ENCODE results near the gene ADGRG6.

- TF ChIP-seq, protein P1, sequence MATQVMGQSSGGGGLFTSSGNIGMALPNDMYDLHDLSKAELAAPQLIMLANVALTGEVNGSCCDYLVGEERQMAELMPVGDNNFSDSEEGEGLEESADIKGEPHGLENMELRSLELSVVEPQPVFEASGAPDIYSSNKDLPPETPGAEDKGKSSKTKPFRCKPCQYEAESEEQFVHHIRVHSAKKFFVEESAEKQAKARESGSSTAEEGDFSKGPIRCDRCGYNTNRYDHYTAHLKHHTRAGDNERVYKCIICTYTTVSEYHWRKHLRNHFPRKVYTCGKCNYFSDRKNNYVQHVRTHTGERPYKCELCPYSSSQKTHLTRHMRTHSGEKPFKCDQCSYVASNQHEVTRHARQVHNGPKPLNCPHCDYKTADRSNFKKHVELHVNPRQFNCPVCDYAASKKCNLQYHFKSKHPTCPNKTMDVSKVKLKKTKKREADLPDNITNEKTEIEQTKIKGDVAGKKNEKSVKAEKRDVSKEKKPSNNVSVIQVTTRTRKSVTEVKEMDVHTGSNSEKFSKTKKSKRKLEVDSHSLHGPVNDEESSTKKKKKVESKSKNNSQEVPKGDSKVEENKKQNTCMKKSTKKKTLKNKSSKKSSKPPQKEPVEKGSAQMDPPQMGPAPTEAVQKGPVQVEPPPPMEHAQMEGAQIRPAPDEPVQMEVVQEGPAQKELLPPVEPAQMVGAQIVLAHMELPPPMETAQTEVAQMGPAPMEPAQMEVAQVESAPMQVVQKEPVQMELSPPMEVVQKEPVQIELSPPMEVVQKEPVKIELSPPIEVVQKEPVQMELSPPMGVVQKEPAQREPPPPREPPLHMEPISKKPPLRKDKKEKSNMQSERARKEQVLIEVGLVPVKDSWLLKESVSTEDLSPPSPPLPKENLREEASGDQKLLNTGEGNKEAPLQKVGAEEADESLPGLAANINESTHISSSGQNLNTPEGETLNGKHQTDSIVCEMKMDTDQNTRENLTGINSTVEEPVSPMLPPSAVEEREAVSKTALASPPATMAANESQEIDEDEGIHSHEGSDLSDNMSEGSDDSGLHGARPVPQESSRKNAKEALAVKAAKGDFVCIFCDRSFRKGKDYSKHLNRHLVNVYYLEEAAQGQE (IDR thresholded peaks at IDR 0.05), result no peak
- TF ChIP-seq MAX (IDR thresholded peaks at IDR 0.05), result no peak
- TF ChIP-seq, protein P2, sequence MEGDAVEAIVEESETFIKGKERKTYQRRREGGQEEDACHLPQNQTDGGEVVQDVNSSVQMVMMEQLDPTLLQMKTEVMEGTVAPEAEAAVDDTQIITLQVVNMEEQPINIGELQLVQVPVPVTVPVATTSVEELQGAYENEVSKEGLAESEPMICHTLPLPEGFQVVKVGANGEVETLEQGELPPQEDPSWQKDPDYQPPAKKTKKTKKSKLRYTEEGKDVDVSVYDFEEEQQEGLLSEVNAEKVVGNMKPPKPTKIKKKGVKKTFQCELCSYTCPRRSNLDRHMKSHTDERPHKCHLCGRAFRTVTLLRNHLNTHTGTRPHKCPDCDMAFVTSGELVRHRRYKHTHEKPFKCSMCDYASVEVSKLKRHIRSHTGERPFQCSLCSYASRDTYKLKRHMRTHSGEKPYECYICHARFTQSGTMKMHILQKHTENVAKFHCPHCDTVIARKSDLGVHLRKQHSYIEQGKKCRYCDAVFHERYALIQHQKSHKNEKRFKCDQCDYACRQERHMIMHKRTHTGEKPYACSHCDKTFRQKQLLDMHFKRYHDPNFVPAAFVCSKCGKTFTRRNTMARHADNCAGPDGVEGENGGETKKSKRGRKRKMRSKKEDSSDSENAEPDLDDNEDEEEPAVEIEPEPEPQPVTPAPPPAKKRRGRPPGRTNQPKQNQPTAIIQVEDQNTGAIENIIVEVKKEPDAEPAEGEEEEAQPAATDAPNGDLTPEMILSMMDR (IDR thresholded peaks at IDR 0.05; ENCODE audit: low read depth, low read length, missing input control), result no peak
- TF ChIP-seq YY1 (IDR thresholded peaks at IDR 0.05), result no peak
- TF ChIP-seq FOXA1 (IDR thresholded peaks at IDR 0.05), result no peak
- no peak for TF ChIP-seq SP1 (IDR thresholded peaks at IDR 0.05)
- no peak for TF ChIP-seq HNF4A (conservative IDR thresholded peaks at IDR 0.05)
- no peak for TF ChIP-seq GABPA (IDR thresholded peaks at IDR 0.05 in 1 of 2, conservative IDR thresholded peaks at IDR 0.05 in 1 of 2)
- no peak for TF ChIP-seq FOXA2 (IDR thresholded peaks at IDR 0.05)
- TF ChIP-seq RXRA (IDR thresholded peaks at IDR 0.05), result no peak
- no peak for TF ChIP-seq ZBTB33 (IDR thresholded peaks at IDR 0.05)
- TF ChIP-seq EGR1 (IDR thresholded peaks at IDR 0.05; ENCODE audit: low read depth in 2 of 2), result no peak
- no peak for TF ChIP-seq TAF1 (conservative IDR thresholded peaks at IDR 0.05)
- no peak for TF ChIP-seq HNF4G (IDR thresholded peaks at IDR 0.05)
Measured at GRCh38 chr6:142262231-142262630, 39.6 kb upstream of the ADGRG6 start.

All from liver (tissue), 3 donors.